H1 (cell line): Measurements from ENCODE around the gene TRIM46. TPM values are rescaled to one million over a fixed set of nuclear protein-coding genes. Genes with fewer than 3 reads are reported as not detected.
"Not testable (repeated sequence)": the region's sequence is repeated elsewhere in the genome, so short reads cannot be mapped to it uniquely, and the experiment has no call there.

Experiments
- CTCF ChIA-PET: fragments of 300-600 bp; sonication (Branson Sonifier 250); formaldehyde crosslinking; loops from one replicate; lab custom pipeline; 2021; ENCODE audit not compliant: partially characterized antibody; lab: Charles Lee
- POLR2A ChIA-PET: fragments of 300-600 bp; sonication (Branson Sonifier 250); formaldehyde crosslinking; loops from one replicate; lab custom pipeline; 2021; ENCODE audit warnings: inconsistent platforms; ENCODE audit not compliant: partially characterized antibody; lab: Charles Lee
- DNase-seq, 2 experiments: peaks; one replicate each; pipeline versions ENCODE4 v3.0.0 to v3.0.0-alpha.2; 2010 to 2022; ENCODE audit warnings: low spot score in 2 of 2, low read depth in 1 of 2, mixed read lengths in 1 of 2
- FAIRE-seq: peaks from 2 replicates; lab custom pipeline; 2011; peaks lifted over from hg19 to GRCh38; lab: Jason Lieb, UNC
- H2AFZ ChIP-seq: 2 replicates; pipeline ENCODE4 v1.8.1; 2012; ENCODE audit warnings: low read length, inconsistent platforms
- H2AK5ac ChIP-seq: 2 replicates; pipeline ENCODE4 v1.6.1; 2013; ENCODE audit warnings: low read depth, low read length
- H2BK120ac ChIP-seq: replicated peaks from 2 replicates; pipeline ENCODE3; 2013; ENCODE audit warnings: low read depth, low read length, inconsistent platforms
- H2BK12ac ChIP-seq: 2 replicates; pipeline ENCODE4 v1.6.1; 2013; ENCODE audit warnings: low read depth, low read length
- H2BK15ac ChIP-seq: 2 replicates; pipeline ENCODE4 v1.6.1; 2013; ENCODE audit warnings: low read length
- H2BK20ac ChIP-seq: 2 replicates; pipeline ENCODE4 v1.6.1; 2013; ENCODE audit warnings: low read length
- H2BK5ac ChIP-seq: 2 replicates; pipeline ENCODE4 v1.6.1; 2013; ENCODE audit warnings: low read depth, low read length
- H3K14ac ChIP-seq: 2 replicates; pipeline ENCODE4 v1.6.1; 2013; ENCODE audit warnings: inconsistent platforms; ENCODE audit not compliant: insufficient read length
- H3K18ac ChIP-seq: 2 replicates; pipeline ENCODE4 v1.6.1; 2013; ENCODE audit warnings: low read length; ENCODE audit errors: extremely low read depth
- H3K23ac ChIP-seq: 2 replicates; pipeline ENCODE4 v1.6.1; 2013; ENCODE audit warnings: inconsistent platforms; ENCODE audit not compliant: insufficient read length
- H3K23me2 ChIP-seq: 2 replicates; pipeline ENCODE4 v1.6.1; 2013; ENCODE audit warnings: low read depth, low read length
- H3K27ac ChIP-seq: 2 replicates; pipeline ENCODE4 v1.6.1; 2011; ENCODE audit warnings: low read depth, low read length, inconsistent platforms
- H3K27me3 ChIP-seq, 4 experiments: replicated peaks in 1 of 4; 1 replicate in 1 of 4; 2 replicates in 3 of 4; pipeline versions ENCODE4 v1.6.1 to v1.8.1; 2011 to 2013; ENCODE audit warnings: low read length in 3 of 4, mild to moderate bottlenecking in 3 of 4, inconsistent platforms in 2 of 4, mixed read lengths in 2 of 4, moderate library complexity in 1 of 4; ENCODE audit not compliant: control insufficient read depth in 3 of 4, insufficient read depth in 3 of 4; ENCODE audit errors: extremely low read depth in 1 of 4
- H3K36me3 ChIP-seq, 4 experiments: 2 replicates each; pipeline versions ENCODE4 v1.6.1 to v1.8.1; 2011 to 2013; ENCODE audit warnings: mild to moderate bottlenecking in 4 of 4, low read length in 3 of 4, moderate library complexity in 2 of 4, control low read depth in 1 of 4, inconsistent platforms in 1 of 4; ENCODE audit not compliant: insufficient read depth in 4 of 4, control insufficient read depth in 2 of 4
- H3K4ac ChIP-seq: replicated peaks from 2 replicates; pipeline ENCODE3; 2013; ENCODE audit warnings: low read length, low read depth, mixed read lengths, inconsistent platforms; ENCODE audit not compliant: insufficient read length
- H3K4me1 ChIP-seq, 4 experiments: replicated peaks in 1 of 4; 1 replicate in 1 of 4; 2 replicates in 3 of 4; pipeline versions ENCODE4 v1.6.1 to v1.8.1; 2011 to 2013; ENCODE audit warnings: low read length in 3 of 4, inconsistent platforms in 2 of 4, mixed read lengths in 1 of 4; ENCODE audit not compliant: insufficient read depth in 4 of 4, control insufficient read depth in 3 of 4
- H3K4me2 ChIP-seq, 2 experiments: 2 replicates each; pipeline versions ENCODE4 v1.6.1 to v1.8.1; 2011 to 2013; ENCODE audit warnings: low read depth in 2 of 2, low read length in 2 of 2, control low read depth in 1 of 2, inconsistent platforms in 1 of 2, mild to moderate bottlenecking in 1 of 2; ENCODE audit not compliant: insufficient read depth in 1 of 2
- H3K4me3 ChIP-seq, 4 experiments: fragments of 200-600, 300-600 bp in 1 of 4; sonication (generic), shearing (Covaris generic), sonication (Bioruptor Twin) in 1 of 4; 2 replicates each; pipeline versions ENCODE4 v1.5.1 to v1.8.1; 2011 to 2016; ENCODE audit warnings: low read length in 4 of 4, low read depth in 3 of 4, control low read depth in 2 of 4, inconsistent platforms in 2 of 4, mild to moderate bottlenecking in 2 of 4, mixed read lengths in 1 of 4, moderate library complexity in 1 of 4; ENCODE audit not compliant: insufficient read depth in 2 of 4; ENCODE audit errors: extremely low read depth in 1 of 4
- H3K56ac ChIP-seq: replicated peaks from 2 replicates; pipeline ENCODE3; 2013; ENCODE audit warnings: low read depth, mild to moderate bottlenecking, mixed read lengths, low read length, inconsistent platforms; ENCODE audit not compliant: insufficient read length
- H3K79me1 ChIP-seq: 2 replicates; pipeline ENCODE4 v1.6.1; 2013; ENCODE audit warnings: low read depth, low read length, control low read depth
- H3K79me2 ChIP-seq, 2 experiments: 2 replicates each; pipeline versions ENCODE4 v1.6.1 to v1.8.1; 2012 to 2013; ENCODE audit warnings: low read length in 2 of 2, mild to moderate bottlenecking in 2 of 2, inconsistent platforms in 1 of 2; ENCODE audit not compliant: insufficient read depth in 2 of 2, control insufficient read depth in 1 of 2
- H3K9ac ChIP-seq, 4 experiments: replicated peaks in 1 of 4; 1 replicate in 1 of 4; 2 replicates in 3 of 4; pipeline versions ENCODE4 v1.6.1 to v1.8.1; 2011 to 2013; ENCODE audit warnings: low read depth in 3 of 4, low read length in 3 of 4, control low read depth in 2 of 4, mild to moderate bottlenecking in 2 of 4, moderate library complexity in 2 of 4, inconsistent platforms in 1 of 4; ENCODE audit errors: extremely low read depth in 1 of 4
- H3K9me3 ChIP-seq, 2 experiments: 2 replicates each; pipeline versions ENCODE4 v1.6.1 to v1.8.1; 2012 to 2013; ENCODE audit warnings: mild to moderate bottlenecking in 2 of 2, moderate library complexity in 2 of 2, control low read depth in 1 of 2, inconsistent platforms in 1 of 2, low read depth in 1 of 2, low read length in 1 of 2, mixed read lengths in 1 of 2; ENCODE audit not compliant: insufficient read depth in 2 of 2
- H4K20me1 ChIP-seq, 2 experiments: replicated peaks in 1 of 2; 2 replicates each; pipeline versions ENCODE3 to v1.8.1; 2011 to 2013; ENCODE audit warnings: inconsistent platforms in 2 of 2, low read length in 2 of 2, mild to moderate bottlenecking in 1 of 2; ENCODE audit not compliant: insufficient read depth in 2 of 2, control insufficient read depth in 1 of 2
- H4K5ac ChIP-seq: 2 replicates; pipeline ENCODE4 v1.6.1; 2013; ENCODE audit warnings: low read length, low read depth, mixed read lengths, inconsistent platforms; ENCODE audit not compliant: insufficient read length
- H4K8ac ChIP-seq: 2 replicates; pipeline ENCODE4 v1.8.0; 2013; ENCODE audit warnings: mild to moderate bottlenecking, moderate library complexity, low read length, inconsistent platforms; ENCODE audit not compliant: insufficient read depth; ENCODE audit errors: extremely low read depth
- H4K91ac ChIP-seq: replicated peaks from 2 replicates; pipeline ENCODE3; 2013; ENCODE audit warnings: low read length, mixed read lengths, inconsistent platforms; ENCODE audit not compliant: insufficient read length
- WGBS, 2 experiments: shearing (Covaris generic) in 1 of 2; methylation state at CpG; one replicate each; pipeline versions ENCODE4 v1.1.6 to v1.1.7; 2013 to 2015; ENCODE audit warnings: low lambda C conversion rate in 2 of 2, mixed read lengths in 2 of 2, inconsistent platforms in 1 of 2, low coverage in 1 of 2, missing lambda C conversion rate in 1 of 2; ENCODE audit not compliant: insufficient replicate concordance in 2 of 2, insufficient coverage in 1 of 2, insufficient read length in 1 of 2; ENCODE audit errors: extremely low coverage in 1 of 2, missing lambda C conversion rate in 1 of 2; 5-methylcytosine and 5-hydroxymethylcytosine counted together
- polyA plus RNA-seq, 7 experiments: library from polyadenylated mRNA; depleted of rRNA in 3 of 7; stranded (reverse) in 5 of 7; unstranded in 2 of 7; fragments of >200 nt in 5 of 7; fragments of 200-250 nt in 2 of 7; gene quantifications; 1 replicate in 5 of 7; 2 replicates in 1 of 7; 4 replicates in 1 of 7; pipeline versions ENCODE4 v1.2.1 to v1.2.3, GENCODE V29; 2011 to 2013; ENCODE audit warnings: missing spikeins in 2 of 7, mixed read lengths in 2 of 7
- total RNA-seq: library from RNA; stranded (reverse); fragmentation: NEBNext Ultra II Directional; extraction: Animal tissue kit (Norgen Biotek cat#: 25700); gene quantifications from 2 replicates; pipeline ENCODE4 v1.2.1, GENCODE V29; 2021

The TRIM46 gene
- total and polyA plus RNA-seq, 2 of the 8 experiments (the other 6 are each of a cell fraction or from before 2014, with no cell fraction given) = 15.5 to 21.6 TPM

- H3K79me1 ChIP-seq, H3K14ac ChIP-seq, H3K4ac ChIP-seq, H2AK5ac ChIP-seq, H2AFZ ChIP-seq, DNase-seq, H3K27me3 ChIP-seq, H2BK12ac ChIP-seq, H3K4me2 ChIP-seq, H2BK120ac ChIP-seq, H3K79me2 ChIP-seq, H2BK5ac ChIP-seq, H3K18ac ChIP-seq, H3K36me3 ChIP-seq, H2BK20ac ChIP-seq, H4K8ac ChIP-seq, H3K27ac ChIP-seq, H3K56ac ChIP-seq, H3K9me3 ChIP-seq, H3K23ac ChIP-seq, H4K5ac ChIP-seq, H3K9ac ChIP-seq, H3K4me3 ChIP-seq, H4K20me1 ChIP-seq, H4K91ac ChIP-seq, H3K4me1 ChIP-seq, FAIRE-seq, H3K23me2 ChIP-seq, H2BK15ac ChIP-seq: not testable (repeated sequence)
- CTCF ChIA-PET = interaction anchor here (1.9 kb wide), 1 partner anchor 17 kb away, joined by 7 read pairs; no protein-coding TSS in a partner anchor
- 85% methylated on average over 11 of the region's 13 CpGs; no CpG with 5 or more reads in 1 of the 2 experiments for WGBS, 2 experiments
- POLR2A ChIA-PET = interaction anchor here (1.1 to 1.2 kb wide), 3 partner anchors 10 to 25 kb away, joined by 3 to 4 read pairs (median 3); partner anchors contain the start of gene MTX1
These were observed 58.6 kb downstream of the TRIM46 start for GRCh38 chr1:155232001-155232978.
